Activated T-cell treated with anti-CD3 and anti-CD28 coated beads for 4 hours (primary cell): ENCODE results near the gene CSAD.
"Not testable (repeated sequence)": the region's sequence is repeated elsewhere in the genome, so short reads cannot be mapped to it uniquely, and the experiment has no call there.

Source experiments
- DNase-seq: peaks from one replicate; pipeline ENCODE4 v3.0.0-alpha.2; 2020

CSAD gene

DNA sequence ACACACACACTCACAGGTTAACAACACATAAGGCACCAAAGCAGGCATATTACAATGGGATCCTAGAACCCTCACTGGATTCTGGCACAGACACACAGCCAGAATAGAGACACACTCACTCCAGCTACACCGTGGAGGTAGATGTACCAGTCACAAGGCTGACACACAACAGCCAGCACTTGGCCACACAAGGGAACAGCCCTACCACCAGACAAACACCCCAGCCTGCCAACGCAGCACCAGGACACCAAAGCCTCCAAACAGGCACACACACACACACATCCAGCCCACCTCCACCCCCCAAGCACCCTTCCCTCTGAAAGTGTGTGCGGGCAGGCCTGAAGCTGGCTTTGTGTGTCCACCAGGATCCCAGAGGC, 37.2 kb upstream of the CSAD start:
- DNase-seq, result no peak

GRCh38 chr12:53217051-53217930, 36.6 kb upstream of the CSAD start:
- DNase-seq, result no peak

DNA sequence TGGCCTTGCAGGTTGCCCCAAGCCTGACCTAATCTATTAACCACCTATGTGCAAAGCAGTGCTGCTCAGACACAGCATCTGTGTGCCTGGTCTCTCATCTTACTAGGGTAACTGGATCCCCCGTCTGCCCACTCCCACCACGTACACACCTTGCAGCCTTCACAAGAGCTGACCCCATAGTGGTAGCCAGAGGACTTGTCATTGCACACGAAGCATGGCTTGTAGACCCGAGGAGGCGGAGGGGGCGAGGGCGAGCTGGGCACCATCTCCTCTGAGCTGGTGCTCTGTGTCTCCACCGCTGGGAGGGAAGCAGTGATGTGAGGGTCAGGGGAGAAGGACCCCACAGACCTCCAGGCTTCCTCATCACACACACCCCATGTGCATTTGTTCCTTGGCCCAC, 34.8 kb upstream of the CSAD start:
- DNase-seq, result no peak

DNA sequence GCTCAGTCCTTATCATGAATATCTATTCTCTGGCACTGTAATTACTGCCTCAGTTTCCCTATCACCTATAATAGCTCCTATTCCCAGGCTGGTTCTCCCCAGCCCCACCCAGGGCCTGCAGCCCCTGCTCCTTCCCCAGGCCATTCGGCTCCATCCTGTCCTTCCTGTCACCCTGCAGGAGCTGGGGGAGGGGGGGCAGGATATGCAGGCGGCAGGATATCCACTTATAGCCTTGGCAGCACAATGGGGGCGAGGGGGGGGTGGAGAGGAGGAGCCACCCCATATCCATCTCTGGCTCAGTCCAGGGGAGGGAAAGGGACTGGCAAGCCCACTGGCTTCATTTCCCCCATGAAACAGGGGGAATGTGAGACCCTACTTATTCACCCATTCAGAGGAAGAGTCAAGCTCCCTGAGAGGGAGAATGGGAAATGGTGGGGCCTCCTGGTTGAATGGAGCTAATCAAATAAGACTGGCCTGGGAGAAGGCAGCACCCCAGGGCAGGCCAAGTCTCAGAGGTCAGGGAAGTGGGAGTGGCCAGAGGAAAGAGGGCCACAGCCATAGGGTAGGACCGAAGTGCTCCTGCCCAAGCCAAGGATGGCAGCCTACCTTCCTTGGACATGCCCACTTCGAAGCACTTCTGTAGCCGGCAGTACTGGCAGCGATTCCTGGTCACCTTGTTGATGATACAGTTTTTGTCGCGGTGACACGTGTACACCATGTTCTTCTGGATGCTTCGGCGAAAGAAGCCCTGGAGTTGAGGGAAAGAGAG, 34.1 kb upstream of the CSAD start:
- DNase-seq, result no peak

DNA sequence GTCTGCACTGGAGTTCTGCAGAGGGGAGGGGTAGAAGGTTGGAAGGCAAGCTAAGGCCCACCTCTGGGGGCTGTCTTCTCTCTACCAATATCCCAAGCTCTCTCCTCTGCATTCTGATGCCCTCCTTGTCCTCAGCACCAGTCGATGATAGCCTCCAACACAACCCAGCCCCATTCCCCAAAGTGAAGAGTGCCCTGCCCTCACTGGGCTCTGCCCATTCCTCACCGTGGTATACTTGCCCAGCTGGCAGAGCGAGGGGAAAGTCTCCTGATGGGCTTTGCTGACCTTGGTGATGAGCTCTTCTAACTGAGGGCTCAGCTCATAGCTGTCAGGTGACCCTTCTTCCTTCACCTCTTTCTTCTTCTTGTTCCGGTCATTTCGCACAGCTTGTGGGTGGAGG, 33.5 kb upstream of the CSAD start:
- DNase-seq, result no peak

GRCh38 chr12:53213348-53213747, 32.6 kb upstream of the CSAD start:
- DNase-seq, result peak; percentile 77

DNA sequence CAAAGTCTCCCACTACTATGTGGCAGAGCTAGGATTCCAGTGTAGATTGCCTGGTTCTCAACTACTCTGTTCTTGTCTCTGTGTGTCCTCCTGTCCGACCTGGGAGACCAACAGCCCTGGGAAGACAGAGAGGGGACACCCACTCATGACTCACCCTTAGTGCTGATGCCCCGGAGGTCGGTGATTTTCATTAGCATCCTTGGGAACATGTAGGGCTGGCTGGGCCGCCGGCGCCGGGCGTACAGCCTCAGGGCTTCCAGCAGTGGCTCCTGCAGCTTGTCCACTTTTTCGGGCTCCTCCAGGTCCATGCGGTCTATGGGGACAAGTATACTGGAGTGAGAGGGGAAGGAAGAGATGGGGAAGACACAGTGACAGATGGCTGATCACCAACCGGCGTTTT, 32.2 kb upstream of the CSAD start:
- DNase-seq, result no peak

GRCh38 chr12:53211476-53212381, 31.0 kb upstream of the CSAD start:
- no peak for DNase-seq

GRCh38 chr12:53210843-53211242, 30.1 kb upstream of the CSAD start:
- DNase-seq, result no peak

GRCh38 chr12:53208877-53209463, 28.2 kb upstream of the CSAD start:
- DNase-seq, result no peak

DNA sequence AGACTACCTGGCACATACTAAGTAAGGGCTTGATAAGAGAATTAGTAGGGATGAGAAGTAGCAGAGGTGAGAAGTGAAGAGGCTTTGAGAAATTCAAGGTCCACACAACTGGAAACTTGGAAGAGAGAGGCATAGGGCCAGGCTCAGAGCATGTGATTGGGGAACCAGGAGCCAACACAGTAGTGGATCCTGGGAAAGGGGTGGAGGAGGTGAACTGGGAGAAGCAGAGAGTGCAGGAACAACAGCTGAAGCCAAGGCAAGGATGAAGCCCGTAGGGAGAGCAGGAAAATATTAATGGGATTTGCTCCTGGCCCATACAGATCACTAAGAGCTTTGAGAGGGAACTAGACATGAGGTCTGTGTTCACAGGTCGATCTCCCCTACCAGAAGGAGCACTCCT, 27.7 kb upstream of the CSAD start:
- DNase-seq, result no peak

DNA sequence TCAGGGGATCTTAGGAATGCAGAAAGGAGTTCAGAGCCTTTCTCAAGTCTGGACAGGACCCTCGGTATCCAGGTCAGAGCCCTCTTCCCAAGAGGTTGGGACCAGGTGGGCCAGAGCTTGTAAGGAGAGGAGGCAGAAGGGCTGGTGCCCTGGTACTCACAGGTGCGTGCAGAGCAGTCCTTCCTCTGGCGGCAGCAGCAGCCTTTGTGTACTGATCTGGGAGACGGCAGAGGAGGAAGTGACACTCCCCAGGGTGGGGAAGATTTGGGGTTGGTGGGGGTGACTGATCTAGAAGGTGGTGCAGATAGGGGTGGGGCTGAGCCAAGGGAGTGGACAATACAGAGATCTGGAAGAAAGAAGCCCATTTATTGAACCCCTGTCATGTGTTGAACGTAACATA, 26.3 kb upstream of the CSAD start, which contains the start of gene ITGB7:
Gene ITGB7, minus strand, starts transcription at position 210 of the 400 bp plus-strand sequence. CDS start 6,808 bp downstream, outside the sequence.
- DNase-seq, result peak; percentile 49

- no peak for DNase-seq
These were observed 25.2 kb upstream of the CSAD start for GRCh38 chr12:53205747-53206419.

GRCh38 chr12:53204351-53204750, 23.6 kb upstream of the CSAD start:
- DNase-seq, result no peak

DNA sequence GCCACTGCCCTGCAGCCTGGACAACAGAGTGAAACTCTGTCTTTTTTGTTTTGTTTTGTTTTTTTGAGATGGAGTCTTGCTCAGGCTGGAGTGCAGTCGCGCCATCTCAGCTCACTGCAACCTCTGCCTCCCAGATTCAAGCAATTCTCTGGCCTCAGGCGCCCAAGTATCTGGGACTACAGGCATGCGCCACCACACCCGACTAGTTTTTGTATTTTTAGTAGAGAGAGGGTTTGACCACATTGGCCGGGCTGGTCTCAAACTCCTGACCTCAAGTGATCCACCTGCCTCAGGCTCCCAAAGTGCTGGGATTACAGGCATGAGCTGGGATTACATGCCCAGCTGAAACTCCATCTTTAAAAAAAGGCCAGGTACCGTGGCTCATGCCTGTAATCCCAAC, 21.6 kb upstream of the CSAD start:
- DNase-seq, result not testable (repeated sequence)

DNA sequence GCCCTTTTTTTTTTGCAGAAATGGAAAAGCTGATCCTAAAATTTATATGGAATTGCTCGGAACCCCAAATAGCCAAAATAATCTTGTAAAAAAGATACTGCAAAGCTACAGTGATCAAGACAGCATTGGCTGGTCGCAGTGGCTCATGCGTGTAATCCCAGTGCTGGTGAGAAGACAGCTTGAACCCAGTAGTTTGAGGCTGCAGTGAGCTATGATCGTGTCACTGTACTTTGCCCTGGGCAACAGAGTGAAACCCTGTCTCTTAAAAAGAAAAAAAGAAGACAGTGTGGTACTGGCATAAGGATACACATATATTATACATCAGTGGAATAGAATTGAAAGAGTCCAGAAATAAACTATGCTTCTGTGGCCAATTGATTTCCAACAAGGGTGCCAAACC, 20.9 kb upstream of the CSAD start:
- no peak for DNase-seq

DNA sequence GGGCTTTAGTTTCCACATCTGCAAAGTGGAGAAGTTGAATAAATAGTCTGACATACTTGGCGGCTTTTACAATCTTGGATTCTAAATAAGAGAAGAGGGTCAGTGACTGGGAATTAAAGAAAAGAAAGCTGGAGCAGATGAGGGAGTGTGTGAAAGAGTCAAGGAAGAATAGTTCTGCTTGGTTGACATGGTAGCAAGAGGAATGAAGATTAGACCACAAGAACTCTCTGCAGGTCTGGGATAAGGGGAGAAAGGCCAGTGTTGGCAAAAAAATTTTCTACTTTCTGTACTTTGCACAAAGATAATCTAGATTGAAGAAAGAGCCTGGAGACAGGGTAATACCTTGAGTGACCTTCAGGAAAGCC, 20.4 kb upstream of the CSAD start:
- no peak for DNase-seq

GRCh38 chr12:53200458-53201176, 19.9 kb upstream of the CSAD start:
- DNase-seq, result no peak

GRCh38 chr12:53200107-53200457, 19.4 kb upstream of the CSAD start:
- no peak for DNase-seq

DNA sequence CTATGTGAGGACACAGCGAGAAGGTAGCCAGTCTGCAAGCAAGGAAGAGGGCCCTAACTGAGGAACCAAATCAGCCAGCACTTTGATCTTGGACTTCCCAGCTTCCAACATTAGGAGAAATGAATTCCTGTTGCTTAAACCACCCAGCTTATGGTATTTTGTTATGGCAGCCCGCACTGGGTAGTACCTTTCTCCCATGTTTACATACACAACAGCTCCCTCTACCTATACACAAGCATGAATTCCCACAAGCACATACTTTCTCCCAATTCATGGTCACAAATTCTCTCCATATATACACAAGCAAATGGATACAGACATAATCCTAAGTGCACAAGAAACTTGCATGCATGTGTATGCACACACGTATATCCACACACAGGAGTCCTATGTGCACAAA, 19.0 kb upstream of the CSAD start:
- DNase-seq, result no peak

- DNase-seq, result no peak
These were observed 17.9 kb upstream of the CSAD start for GRCh38 chr12:53198486-53199110.
